Neuronal stem cell (in vitro differentiated cells): ENCODE results near the gene GABRP.

ENCODE experiments used
- DNase-seq: peaks from one replicate; pipeline ENCODE4 v3.0.0-alpha.2; 2013; ENCODE audit warnings: low spot score
- H2AFZ ChIP-seq: one replicate; pipeline ENCODE4 v1.6.1; 2013; ENCODE audit warnings: mild to moderate bottlenecking, low read length, inconsistent platforms
- H2AK5ac ChIP-seq: 2 replicates; pipeline ENCODE4 v1.6.1; 2013; ENCODE audit warnings: low read depth, mild to moderate bottlenecking, inconsistent platforms, low read length, moderate library complexity, mixed read lengths
- H2BK120ac ChIP-seq: 2 replicates; pipeline ENCODE4 v1.6.1; 2013; ENCODE audit warnings: low read depth, mild to moderate bottlenecking, inconsistent platforms, low read length, moderate library complexity, mixed read lengths
- H2BK12ac ChIP-seq: one replicate; pipeline ENCODE4 v1.6.1; 2013; ENCODE audit warnings: low read length, inconsistent platforms
- H2BK15ac ChIP-seq: 2 replicates; pipeline ENCODE4 v1.6.1; 2013; ENCODE audit warnings: mild to moderate bottlenecking, low read length, inconsistent platforms, mixed read lengths
- H2BK5ac ChIP-seq: one replicate; pipeline ENCODE4 v1.6.1; 2013; ENCODE audit warnings: inconsistent platforms, mild to moderate bottlenecking, low read length, moderate library complexity
- H3K14ac ChIP-seq: one replicate; pipeline ENCODE4 v1.6.1; 2013; ENCODE audit warnings: low read length, inconsistent platforms
- H3K18ac ChIP-seq: 2 replicates; pipeline ENCODE4 v1.6.1; 2013; ENCODE audit warnings: low read length, inconsistent platforms
- H3K23ac ChIP-seq: 2 replicates; pipeline ENCODE4 v1.6.1; 2013; ENCODE audit warnings: low read depth, mild to moderate bottlenecking, mixed read lengths, low read length, inconsistent platforms; ENCODE audit not compliant: poor library complexity
- H3K27ac ChIP-seq: replicated peaks from 3 replicates; pipeline ENCODE4 v1.5.1; 2013; ENCODE audit warnings: low read length, inconsistent platforms
- H3K27me3 ChIP-seq, 3 experiments: 2 replicates each; pipeline ENCODE4 v1.6.1; 2013; ENCODE audit warnings: low read length in 3 of 3, mild to moderate bottlenecking in 2 of 3, inconsistent platforms in 1 of 3, low read depth in 1 of 3, mixed read lengths in 1 of 3, moderate library complexity in 1 of 3; ENCODE audit not compliant: control insufficient read depth in 3 of 3, insufficient read depth in 3 of 3
- H3K36me3 ChIP-seq, 2 donors: replicated peaks in 1 of 2; 2 replicates each; pipeline ENCODE4 v1.6.1; 2013; ENCODE audit warnings: low read length in 2 of 2; ENCODE audit not compliant: control insufficient read depth in 2 of 2, insufficient read depth in 2 of 2
- H3K4ac ChIP-seq: 2 replicates; pipeline ENCODE4 v1.6.1; 2013; ENCODE audit warnings: inconsistent platforms, mild to moderate bottlenecking, low read length, moderate library complexity
- H3K4me1 ChIP-seq, 2 donors: 1 replicate in 1 of 2; 2 replicates in 1 of 2; pipeline ENCODE4 v1.6.1; 2013; ENCODE audit warnings: low read length in 2 of 2, low read depth in 1 of 2; ENCODE audit not compliant: control insufficient read depth in 2 of 2, insufficient read depth in 1 of 2
- H3K4me2 ChIP-seq: one replicate; pipeline ENCODE4 v1.6.1; 2013; ENCODE audit warnings: mild to moderate bottlenecking, low read length, inconsistent platforms; ENCODE audit not compliant: insufficient read depth, poor library complexity, severe bottlenecking
- H3K4me3 ChIP-seq, 2 donors: 2 replicates each; pipeline ENCODE4 v1.5.1; 2013; ENCODE audit warnings: low read length in 2 of 2, mild to moderate bottlenecking in 2 of 2, inconsistent platforms in 1 of 2, moderate library complexity in 1 of 2
- H3K79me1 ChIP-seq: one replicate; pipeline ENCODE4 v1.6.1; 2013; ENCODE audit warnings: low read depth, mild to moderate bottlenecking, inconsistent platforms, low read length, moderate library complexity
- H3K9ac ChIP-seq: one replicate; pipeline ENCODE4 v1.6.1; 2013; ENCODE audit warnings: mild to moderate bottlenecking, low read depth, low read length, inconsistent platforms; ENCODE audit not compliant: poor library complexity
- H3K9me3 ChIP-seq, 2 donors: replicated peaks in 1 of 2; 2 replicates each; pipeline versions ENCODE3 to v1.6.1; 2013; ENCODE audit warnings: low read length in 2 of 2, mild to moderate bottlenecking in 2 of 2, inconsistent platforms in 1 of 2, low read depth in 1 of 2, mixed read lengths in 1 of 2, moderate library complexity in 1 of 2; ENCODE audit not compliant: control insufficient read depth in 2 of 2, insufficient read depth in 1 of 2
- H4K8ac ChIP-seq: one replicate; pipeline ENCODE4 v1.6.1; 2013; ENCODE audit warnings: low read depth, mild to moderate bottlenecking, inconsistent platforms, low read length, moderate library complexity
- H4K91ac ChIP-seq: one replicate; pipeline ENCODE4 v1.6.1; 2013; ENCODE audit warnings: low read length, low read depth, mild to moderate bottlenecking, inconsistent platforms; ENCODE audit not compliant: poor library complexity
- WGBS, 2 donors: extraction: QIAGEN DNeasy Blood & Tissue Kit; methylation state at CpG; one replicate each; pipeline ENCODE4 v1.1.7; 2013; ENCODE audit warnings: missing lambda C conversion rate in 2 of 2, mixed read lengths in 1 of 2; ENCODE audit not compliant: insufficient read length in 2 of 2, insufficient replicate concordance in 1 of 2; ENCODE audit errors: extremely low coverage in 2 of 2; 5-methylcytosine and 5-hydroxymethylcytosine counted together

Gene GABRP

DNA sequence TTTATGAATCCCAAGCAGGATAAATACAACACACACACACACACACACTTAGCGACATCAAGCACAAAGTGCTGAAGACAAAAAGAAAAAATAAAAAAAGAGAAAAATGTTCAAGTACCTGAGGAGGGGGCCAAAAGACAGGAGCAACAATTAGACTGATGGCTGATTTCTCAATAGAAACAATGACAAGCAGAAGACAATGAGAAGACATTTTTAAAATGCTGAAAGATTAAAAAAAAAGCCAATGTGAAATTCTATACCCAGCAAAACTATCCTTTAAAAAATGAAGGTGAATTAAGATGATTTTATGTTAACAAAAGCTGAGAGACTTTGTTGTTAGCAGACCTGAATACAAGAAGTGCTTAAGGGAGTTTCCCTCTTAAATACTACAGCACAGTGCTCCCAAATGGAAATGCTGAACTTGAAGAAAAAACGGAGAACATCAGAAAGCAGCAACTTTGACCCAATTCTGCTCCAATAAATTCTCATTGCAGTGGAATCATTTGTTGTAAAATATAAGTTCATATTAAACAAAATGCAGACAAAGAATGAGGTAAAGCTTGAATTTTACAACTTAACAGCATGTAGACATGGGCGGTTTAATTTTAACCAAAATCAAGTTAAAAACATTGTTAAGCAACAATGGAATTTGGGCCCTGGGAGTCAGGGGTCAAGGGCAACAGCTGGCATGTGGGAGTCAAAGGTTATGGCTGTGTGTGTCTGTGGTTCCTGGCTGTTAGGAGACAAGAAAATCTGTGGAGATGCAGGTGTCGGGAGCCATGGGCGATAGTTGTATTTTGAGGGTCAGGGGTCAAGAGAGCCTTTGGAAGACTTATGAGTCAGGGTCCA is 77.5 kb downstream of the GABRP start:
- Histone ChIP-seq H2BK15ac (no peak overlapping the region), H3K9me3 (peaks cover 0 to 5% of the 10 kb centered on the region in 2 donors), H4K8ac (no peak overlapping the region), H3K27me3 (no peaks in the 10 kb centered on the region), H2BK120ac (no peak overlapping the region), H3K4me2 (no peak overlapping the region), H2BK12ac (no peak overlapping the region), H2AFZ (peak overlapping the region; percentile 39), H4K91ac (no peak overlapping the region), H3K4ac (no peak overlapping the region), H3K27ac (no peak overlapping the region), H2BK5ac (no peak overlapping the region), H3K9ac (no peak overlapping the region), H3K14ac (no peak overlapping the region), H3K36me3 (peaks cover 1 to 3% of the 10 kb centered on the region in 2 donors), H3K4me3 (peak overlapping the region; percentile 38 to 69), H3K4me1 (peaks cover 3% of the 10 kb centered on the region in 2 donors), H3K23ac (no peak overlapping the region), H3K79me1 (peaks cover 4% of the 10 kb centered on the region), H3K18ac (no peak overlapping the region), H2AK5ac (no peak overlapping the region)
- DNase-seq, result peak; percentile 11
- WGBS, 2 donors, result no CpG with 5 or more reads among the region's 5 CpGs

GRCh38 chr5:170861667-170861916 is 78.1 kb downstream of the GABRP start:
- no peak overlapping the region for H2BK120ac ChIP-seq
- no peak overlapping the region for H2BK5ac ChIP-seq
- no peak overlapping the region for H3K27ac ChIP-seq
- H3K4me3 ChIP-seq, result peak overlapping the region; percentile 57 to 69
- no peaks in the 10 kb centered on the region for H3K27me3 ChIP-seq
- no peak overlapping the region for H2AK5ac ChIP-seq
- DNase-seq, result no peak
- no CpG with 5 or more reads among the region's 26 CpGs for WGBS, 2 donors
- H3K9me3 ChIP-seq, result peaks cover 0 to 5% of the 10 kb centered on the region in 2 donors
- H4K8ac ChIP-seq, result no peak overlapping the region
- peaks cover 6% of the 10 kb centered on the region for H3K79me1 ChIP-seq
- peaks cover 1 to 3% of the 10 kb centered on the region in 2 donors for H3K36me3 ChIP-seq
- H3K9ac ChIP-seq, result no peak overlapping the region
- no peak overlapping the region for H2BK12ac ChIP-seq
- H4K91ac ChIP-seq, result no peak overlapping the region
- peak overlapping the region; percentile 98 for H2AFZ ChIP-seq
- no peak overlapping the region for H3K4ac ChIP-seq
- no peak overlapping the region for H2BK15ac ChIP-seq
- H3K14ac ChIP-seq, result no peak overlapping the region
- peak overlapping the region; percentile 54 for H3K4me2 ChIP-seq
- H3K4me1 ChIP-seq, result peaks cover 3% of the 10 kb centered on the region in 2 donors
- H3K18ac ChIP-seq, result no peak overlapping the region
- no peak overlapping the region for H3K23ac ChIP-seq

GRCh38 chr5:170861917-170862766 is 78.6 kb downstream of the GABRP start, which contains the start of gene RANBP17:
RANBP17 (plus strand) TSS chr5:170862018.
- Histone ChIP-seq H2BK15ac (no peak within 1 kb of the TSS), H3K4me2 (peak within 1 kb of the TSS; percentile 54), H3K79me1 (peaks cover 6% of the 10 kb centered on the region), H3K18ac (peak within 1 kb of the TSS; percentile 98), H2BK5ac (peak within 1 kb of the TSS; percentile 55), H3K14ac (peak within 1 kb of the TSS; percentile 97), H3K36me3 (peaks cover 1 to 3% of the 10 kb centered on the region in 2 donors), H3K9me3 (peaks cover 0 to 5% of the 10 kb centered on the region in 2 donors), H3K23ac (no peak within 1 kb of the TSS), H3K27me3 (no peaks in the 10 kb centered on the region), H3K4me3 (peak within 1 kb of the TSS; percentile 57 to 99), H2AK5ac (no peak within 1 kb of the TSS), H2BK120ac (peak within 1 kb of the TSS; percentile 61), H4K8ac (peak within 1 kb of the TSS; percentile 8), H3K9ac (peak within 1 kb of the TSS; percentile 92), H4K91ac (no peak within 1 kb of the TSS), H2BK12ac (no peak within 1 kb of the TSS), H3K4me1 (peaks cover 3% of the 10 kb centered on the region in 2 donors), H3K27ac (peak within 1 kb of the TSS; percentile 75), H2AFZ (peak within 1 kb of the TSS; percentile 98), H3K4ac (peak within 1 kb of the TSS; percentile 12)
- DNase-seq, result peak; percentile 71
- no CpG with 5 or more reads among the region's 102 CpGs for WGBS, 2 donors

GRCh38 chr5:170863646-170864045 is 80.1 kb downstream of the GABRP start:
- no peak overlapping the region for H3K23ac ChIP-seq
- no peak overlapping the region for H2AK5ac ChIP-seq
- no peak overlapping the region for H3K14ac ChIP-seq
- DNase-seq, result no peak
- peaks cover 3% of the 10 kb centered on the region in 2 donors for H3K4me1 ChIP-seq
- no peak overlapping the region for H2BK5ac ChIP-seq
- WGBS, 2 donors, result no CpG with 5 or more reads among the region's 3 CpGs
- H4K8ac ChIP-seq, result no peak overlapping the region
- H3K4me3 ChIP-seq, result peak overlapping the region in 1 of 2 donors; percentile 57
- no peak overlapping the region for H2BK120ac ChIP-seq
- H2AFZ ChIP-seq, result no peak overlapping the region
- H2BK12ac ChIP-seq, result no peak overlapping the region
- H3K9ac ChIP-seq, result no peak overlapping the region
- H3K9me3 ChIP-seq, result peaks cover 0 to 5% of the 10 kb centered on the region in 2 donors
- no peak overlapping the region for H3K18ac ChIP-seq
- no peak overlapping the region for H3K27ac ChIP-seq
- H3K4me2 ChIP-seq, result no peak overlapping the region
- H3K27me3 ChIP-seq, result no peaks in the 10 kb centered on the region
- H2BK15ac ChIP-seq, result no peak overlapping the region
- H3K36me3 ChIP-seq, result peaks cover 1 to 3% of the 10 kb centered on the region in 2 donors
- H3K79me1 ChIP-seq, result peaks cover 6% of the 10 kb centered on the region
- no peak overlapping the region for H3K4ac ChIP-seq
- H4K91ac ChIP-seq, result no peak overlapping the region
